Measurements from ENCODE around the gene PHACTR1. TPM values are rescaled to one million over a fixed set of nuclear protein-coding genes. Genes with fewer than 3 reads are reported as not detected.
A peak's percentile ranks its signal among the peaks of the same experiment; 100 is the strongest.

The PHACTR1 gene
- total and polyA plus RNA-seq, 2 experiments from 2014 or later, result 0.65 to 3.2 TPM

GRCh38 chr6:13034316-13034715, 317.7 kb downstream of the PHACTR1 start:
- Histone ChIP-seq H3K27me3 (replicated peaks; ENCODE audit: insufficient read depth) (no peaks in the 10 kb centered on the region), H3F3A (ENCODE audit: insufficient read depth) (no peaks in the 10 kb centered on the region), H3K9ac (no peak overlapping the region), H2AFZ (no peak overlapping the region), H3K4me2 (ENCODE audit: unreplicated experiment) (no peak overlapping the region), H4K20me1 (ENCODE audit: insufficient read depth) (no peaks in the 10 kb centered on the region), H3K4me1 (ENCODE audit: insufficient read depth) (no peaks in the 10 kb centered on the region), H3K4me3 (no peak overlapping the region), H3K9me3 (ENCODE audit: low read depth) (no peaks in the 10 kb centered on the region), H3K36me3 (ENCODE audit: low read depth) (no peaks in the 10 kb centered on the region), H3K79me2 (ENCODE audit: insufficient read depth) (no peaks in the 10 kb centered on the region), H3K9me2 (ENCODE audit: insufficient read depth) (no peaks in the 10 kb centered on the region), H3K27ac (no peak overlapping the region)
- TF ChIP-seq EZH2phosphoT487 (IDR thresholded peaks at IDR 0.05; ENCODE audit: insufficient read depth, low read depth), result no peak
- TF ChIP-seq EZH2 (IDR thresholded peaks at IDR 0.05; ENCODE audit: insufficient read depth, poor library complexity, severe bottlenecking), result no peak
- WGBS, 2 experiments (ENCODE audit: low coverage in 1 of 2, low lambda C conversion rate in 2 of 2, missing lambda C conversion rate in 2 of 2), result 0% methylated on average over 1 of the region's 1 CpG
- in situ Hi-C loops (cut with MboI), result no loop called here
- DNase-seq, result no peak

GRCh38 chr6:13035606-13036005, 319.0 kb downstream of the PHACTR1 start:
- 70 to 74% methylated on average over 3 of the region's 3 CpGs for WGBS, 2 experiments (ENCODE audit: low coverage in 1 of 2, low lambda C conversion rate in 2 of 2, missing lambda C conversion rate in 2 of 2)
- TF ChIP-seq EZH2 (IDR thresholded peaks at IDR 0.05; ENCODE audit: insufficient read depth, poor library complexity, severe bottlenecking) (no peak), EZH2phosphoT487 (IDR thresholded peaks at IDR 0.05; ENCODE audit: insufficient read depth, low read depth) (no peak)
- in situ Hi-C loops (cut with MboI), result no loop called here

DNA sequence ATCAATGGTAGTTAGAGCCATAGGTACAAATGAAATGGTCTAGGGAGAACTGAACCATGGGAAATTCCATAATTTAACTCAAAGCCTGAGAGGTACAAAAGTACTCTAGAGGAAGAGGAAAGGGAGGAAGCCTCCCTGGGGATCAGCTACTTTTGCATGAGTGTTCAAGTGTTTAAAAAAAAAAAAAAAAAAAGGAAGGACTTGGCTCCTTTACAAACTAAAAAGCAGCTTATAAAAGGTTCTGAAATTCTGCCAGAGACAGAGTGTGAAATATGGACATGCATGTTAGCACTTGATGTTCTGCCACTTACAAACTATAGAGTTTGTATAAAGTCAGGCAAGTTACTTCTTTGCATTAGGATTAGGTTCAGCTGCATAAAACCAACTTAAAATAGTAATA, 321.7 kb downstream of the PHACTR1 start:
- TF ChIP-seq EZH2 (IDR thresholded peaks at IDR 0.05; ENCODE audit: insufficient read depth, poor library complexity, severe bottlenecking) (no peak), EZH2phosphoT487 (IDR thresholded peaks at IDR 0.05; ENCODE audit: insufficient read depth, low read depth) (no peak)
- H3K27me3 ChIP-seq (replicated peaks; ENCODE audit: insufficient read depth), result no peaks in the 10 kb centered on the region; the same call in 1 of the 2 replicates
- no peak overlapping the region for H2AFZ ChIP-seq
- H3K9ac ChIP-seq, result no peak overlapping the region
- H3K4me3 ChIP-seq, result no peak overlapping the region
- DNase-seq, result no peak
- no peaks in the 10 kb centered on the region for H3K4me1 ChIP-seq (ENCODE audit: insufficient read depth)
- in situ Hi-C loops (cut with MboI), result no loop called here
- H3F3A ChIP-seq (ENCODE audit: insufficient read depth), result no peaks in the 10 kb centered on the region
- no peaks in the 10 kb centered on the region for H4K20me1 ChIP-seq (ENCODE audit: insufficient read depth)
- no peaks in the 10 kb centered on the region for H3K9me3 ChIP-seq (ENCODE audit: low read depth)
- no peaks in the 10 kb centered on the region for H3K9me2 ChIP-seq (ENCODE audit: insufficient read depth)
- H3K4me2 ChIP-seq (ENCODE audit: unreplicated experiment), result no peak overlapping the region
- no peak overlapping the region for H3K27ac ChIP-seq
- H3K36me3 ChIP-seq (ENCODE audit: low read depth), result no peaks in the 10 kb centered on the region
- no peaks in the 10 kb centered on the region for H3K79me2 ChIP-seq (ENCODE audit: insufficient read depth)

More at GRCh38 chr6:13035606-13036005, 319.0 kb downstream of the PHACTR1 start:
- no peaks in the 10 kb centered on the region for H3K27me3 ChIP-seq (replicated peaks; ENCODE audit: insufficient read depth)
- no peak for DNase-seq
- H3K4me2 ChIP-seq (ENCODE audit: unreplicated experiment), result no peak overlapping the region
- no peaks in the 10 kb centered on the region for H4K20me1 ChIP-seq (ENCODE audit: insufficient read depth)
- no peak overlapping the region for H3K4me3 ChIP-seq
- no peaks in the 10 kb centered on the region for H3K9me2 ChIP-seq (ENCODE audit: insufficient read depth)
- H3K79me2 ChIP-seq (ENCODE audit: insufficient read depth), result no peaks in the 10 kb centered on the region
- H3K4me1 ChIP-seq (ENCODE audit: insufficient read depth), result no peaks in the 10 kb centered on the region
- H3K27ac ChIP-seq, result no peak overlapping the region
- no peak overlapping the region for H3K9ac ChIP-seq
- H2AFZ ChIP-seq, result no peak overlapping the region
- H3K36me3 ChIP-seq (ENCODE audit: low read depth), result no peaks in the 10 kb centered on the region
- H3F3A ChIP-seq (ENCODE audit: insufficient read depth), result no peaks in the 10 kb centered on the region
- no peaks in the 10 kb centered on the region for H3K9me3 ChIP-seq (ENCODE audit: low read depth)

DNA sequence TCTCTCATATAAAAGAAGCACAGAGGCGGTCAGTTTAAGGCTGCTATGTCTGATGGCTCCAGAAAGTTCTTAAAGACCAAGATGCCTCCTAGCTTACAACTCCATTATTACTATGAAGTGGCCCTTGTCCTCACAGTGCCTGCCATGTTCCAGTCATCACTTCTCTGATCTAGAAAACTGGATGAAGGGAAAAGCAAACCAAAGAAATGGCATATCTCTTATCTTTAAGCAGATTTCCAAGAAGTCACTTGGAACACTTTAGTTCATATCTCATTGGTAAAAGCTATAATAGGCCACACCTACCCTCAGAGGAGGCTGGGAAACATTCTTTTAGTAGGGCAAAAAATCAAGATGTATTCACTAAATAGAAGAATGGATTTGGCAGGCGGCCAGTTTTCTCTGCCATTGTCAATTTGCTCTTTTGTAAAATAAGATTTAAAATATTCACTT, 322.2 kb downstream of the PHACTR1 start:
- Histone ChIP-seq H3K9ac (no peak overlapping the region), H3K4me1 (ENCODE audit: insufficient read depth) (no peaks in the 10 kb centered on the region), H3F3A (ENCODE audit: insufficient read depth) (no peaks in the 10 kb centered on the region), H4K20me1 (ENCODE audit: insufficient read depth) (no peaks in the 10 kb centered on the region), H3K9me2 (ENCODE audit: insufficient read depth) (no peaks in the 10 kb centered on the region), H3K4me3 (no peak overlapping the region), H3K27ac (no peak overlapping the region), H3K36me3 (ENCODE audit: low read depth) (no peaks in the 10 kb centered on the region), H2AFZ (no peak overlapping the region), H3K79me2 (ENCODE audit: insufficient read depth) (no peaks in the 10 kb centered on the region), H3K27me3 (replicated peaks; ENCODE audit: insufficient read depth) (no peaks in the 10 kb centered on the region; the same call in 1 of the 2 replicates), H3K9me3 (ENCODE audit: low read depth) (no peaks in the 10 kb centered on the region), H3K4me2 (ENCODE audit: unreplicated experiment) (no peak overlapping the region)
- 66 to 80% methylated on average over 2 of the region's 2 CpGs for WGBS, 2 experiments (ENCODE audit: low coverage in 1 of 2, low lambda C conversion rate in 2 of 2, missing lambda C conversion rate in 2 of 2)
- TF ChIP-seq EZH2 (IDR thresholded peaks at IDR 0.05; ENCODE audit: insufficient read depth, poor library complexity, severe bottlenecking) (no peak), EZH2phosphoT487 (IDR thresholded peaks at IDR 0.05; ENCODE audit: insufficient read depth, low read depth) (no peak)
- in situ Hi-C loops (cut with MboI), result no loop called here
- DNase-seq, result no peak

DNA sequence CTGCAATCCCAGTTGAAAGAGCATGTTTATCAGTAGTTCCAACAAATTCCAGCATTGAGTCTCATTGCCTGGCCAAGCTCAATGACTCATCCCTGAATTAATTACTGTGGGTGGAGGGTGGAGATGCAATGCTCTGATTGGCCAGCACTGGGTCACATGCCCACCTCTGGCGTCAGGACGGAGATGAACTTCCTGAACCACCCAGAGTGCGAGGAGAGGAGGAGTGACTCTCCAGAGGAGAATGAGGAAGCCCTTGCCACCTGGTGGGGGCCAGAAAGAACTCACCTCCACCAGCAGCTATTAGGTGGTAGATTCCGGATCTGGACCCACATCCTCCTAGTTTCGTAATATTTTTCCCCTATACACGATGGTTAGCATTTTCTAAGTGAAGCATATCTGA, 327.8 kb downstream of the PHACTR1 start:
- no peaks in the 10 kb centered on the region for H3K9me2 ChIP-seq (ENCODE audit: insufficient read depth)
- no peak overlapping the region for H3K9ac ChIP-seq
- no peaks in the 10 kb centered on the region for H3F3A ChIP-seq (ENCODE audit: insufficient read depth)
- H3K4me3 ChIP-seq, result no peak overlapping the region
- H3K4me1 ChIP-seq (ENCODE audit: insufficient read depth), result no peaks in the 10 kb centered on the region
- H3K4me2 ChIP-seq (ENCODE audit: unreplicated experiment), result no peak overlapping the region
- H4K20me1 ChIP-seq (ENCODE audit: insufficient read depth), result no peaks in the 10 kb centered on the region
- in situ Hi-C loops (cut with MboI), result no loop called here
- no peak overlapping the region for H2AFZ ChIP-seq
- WGBS, 2 experiments (ENCODE audit: low coverage in 1 of 2, low lambda C conversion rate in 2 of 2, missing lambda C conversion rate in 2 of 2), result 67 to 71% methylated on average over 6 of the region's 6 CpGs
- H3K27me3 ChIP-seq (replicated peaks; ENCODE audit: insufficient read depth), result no peaks in the 10 kb centered on the region; the same call in 1 of the 2 replicates
- H3K36me3 ChIP-seq (ENCODE audit: low read depth), result no peaks in the 10 kb centered on the region
- no peaks in the 10 kb centered on the region for H3K79me2 ChIP-seq (ENCODE audit: insufficient read depth)
- TF ChIP-seq EZH2 (IDR thresholded peaks at IDR 0.05; ENCODE audit: insufficient read depth, poor library complexity, severe bottlenecking) (no peak), EZH2phosphoT487 (IDR thresholded peaks at IDR 0.05; ENCODE audit: insufficient read depth, low read depth) (no peak)
- no peak overlapping the region for H3K27ac ChIP-seq
- no peaks in the 10 kb centered on the region for H3K9me3 ChIP-seq (ENCODE audit: low read depth)
- DNase-seq, result peak; percentile 19

All from GM23248 (cell line).